HEK293T (cell line): ENCODE data around the gene ABCA4.
"Not testable (repeated sequence)": the region's sequence is repeated elsewhere in the genome, so short reads cannot be mapped to it uniquely, and the experiment has no call there.

Source experiments
- CTCF ChIA-PET: fragments of 350-600 bp; formaldehyde crosslinking; extraction: SDS; loops from one replicate; lab custom pipeline; 2021; ENCODE audit warnings: antibody characterized with exemption, inconsistent platforms; lab: Yijun Ruan, JAX
- POLR2A ChIA-PET: fragments of 350-600 bp; formaldehyde crosslinking; extraction: SDS; loops from one replicate; lab custom pipeline; 2020; ENCODE audit warnings: antibody characterized with exemption, inconsistent platforms; lab: Yijun Ruan, JAX
- DNase-seq: peaks from one replicate; pipeline ENCODE4 v3.0.0; 2012; ENCODE audit warnings: mixed read lengths; ENCODE audit errors: extremely low spot score
- ARNT ChIP-seq: fragments of 450-650 bp; IDR thresholded peaks from 2 replicates; pipeline ENCODE4 v1.6.1; 2017; ENCODE audit warnings: mild to moderate bottlenecking
- BHLHE40 ChIP-seq: fragments of 450-650 bp; IDR thresholded peaks from 2 replicates; pipeline ENCODE4 v1.6.1; 2016; ENCODE audit warnings: mild to moderate bottlenecking, moderate library complexity, borderline replicate concordance
- CTBP1 ChIP-seq: fragments of 450-650 bp; IDR thresholded peaks from 2 replicates; pipeline ENCODE4 v1.6.1; 2016; ENCODE audit warnings: borderline replicate concordance
- ELF4 ChIP-seq: fragments of 450-650 bp; IDR thresholded peaks from 2 replicates; pipeline ENCODE4 v1.6.1; 2017; ENCODE audit warnings: antibody characterized with exemption
- FOXA1 ChIP-seq: fragments of 450-650 bp; IDR thresholded peaks from 2 replicates; pipeline ENCODE4 v1.6.1; 2016; ENCODE audit warnings: mild to moderate bottlenecking
- FOXK2 ChIP-seq: fragments of 450-650 bp; IDR thresholded peaks from 2 replicates; pipeline ENCODE4 v1.6.1; 2016; ENCODE audit warnings: mild to moderate bottlenecking
- FOXM1 ChIP-seq: fragments of 450-650 bp; IDR thresholded peaks from 2 replicates; pipeline ENCODE4 v1.6.1; 2017; ENCODE audit warnings: mild to moderate bottlenecking, borderline replicate concordance
- HDGF ChIP-seq: fragments of 450-650 bp; IDR thresholded peaks from 2 replicates; pipeline ENCODE4 v1.6.1; 2017; ENCODE audit warnings: antibody characterized with exemption, borderline replicate concordance
- L3MBTL2 ChIP-seq: fragments of 450-650 bp; conservative IDR thresholded peaks from 2 replicates; pipeline ENCODE4 v1.6.1; 2016; ENCODE audit warnings: mild to moderate bottlenecking
- LEF1 ChIP-seq: fragments of 450-650 bp; IDR thresholded peaks from 2 replicates; pipeline ENCODE4 v1.6.1; 2017; ENCODE audit warnings: mild to moderate bottlenecking, borderline replicate concordance
- NFRKB ChIP-seq: fragments of 450-650 bp; IDR thresholded peaks from 2 replicates; pipeline ENCODE4 v1.6.1; 2016; ENCODE audit warnings: mild to moderate bottlenecking, moderate library complexity
- PKNOX1 ChIP-seq: fragments of 450-650 bp; IDR thresholded peaks from 2 replicates; pipeline ENCODE4 v1.6.1; 2016
- SP1 ChIP-seq: fragments of 450-650 bp; IDR thresholded peaks from 2 replicates; pipeline ENCODE4 v1.6.1; 2017
- SUZ12 ChIP-seq: fragments of 450-650 bp; IDR thresholded peaks from 2 replicates; pipeline ENCODE4 v1.6.1; 2016; ENCODE audit warnings: mild to moderate bottlenecking
- TARDBP ChIP-seq: fragments of 450-650 bp; IDR thresholded peaks from 2 replicates; pipeline ENCODE4 v1.6.1; 2016
- ZNF384 ChIP-seq: fragments of 450-650 bp; IDR thresholded peaks from 2 replicates; pipeline ENCODE4 v1.6.1; 2016

Gene ABCA4

GRCh38 chr1:94153133-94153532, 32.2 kb upstream of the ABCA4 start:
- ChIA-PET POLR2A (no interaction called here), CTCF (no interaction called here)
- TF ChIP-seq L3MBTL2, result no peak
- TF ChIP-seq CTBP1, result no peak
- TF ChIP-seq FOXA1, result no peak
- no peak for TF ChIP-seq SP1
- no peak for TF ChIP-seq ELF4
- no peak for TF ChIP-seq BHLHE40
- TF ChIP-seq ZNF384, result no peak
- TF ChIP-seq LEF1, result no peak
- no peak for TF ChIP-seq HDGF
- no peak for TF ChIP-seq TARDBP
- no peak for TF ChIP-seq PKNOX1
- TF ChIP-seq FOXK2, result no peak
- TF ChIP-seq NFRKB, result no peak
- no peak for TF ChIP-seq ARNT
- TF ChIP-seq SUZ12, result no peak
- TF ChIP-seq FOXM1, result no peak
- no peak for DNase-seq

GRCh38 chr1:94149166-94149565, 28.2 kb upstream of the ABCA4 start:
- CTCF ChIA-PET, result interaction anchor here (0.5 to 0.7 kb wide), 2 partner anchors 86 to 285 kb away, joined by 3 read pairs; no protein-coding TSS in a partner anchor
- DNase-seq, POLR2A ChIA-PET: not testable (repeated sequence)

- ChIA-PET POLR2A (no interaction called here), CTCF (no interaction called here)
- TF ChIP-seq TARDBP, result no peak
- no peak for TF ChIP-seq ZNF384
- TF ChIP-seq PKNOX1, result no peak
- TF ChIP-seq HDGF, result no peak
- TF ChIP-seq CTBP1, result no peak
- no peak for TF ChIP-seq FOXK2
- no peak for TF ChIP-seq LEF1
- no peak for TF ChIP-seq ARNT
- DNase-seq, result no peak
These were observed 25.3 kb upstream of the ABCA4 start for GRCh38 chr1:94146273-94146672.

- POLR2A ChIA-PET, result no interaction called here
- TF ChIP-seq SUZ12, result no peak
- TF ChIP-seq CTBP1, result no peak
- no peak for TF ChIP-seq ELF4
- no peak for TF ChIP-seq BHLHE40
- no peak for TF ChIP-seq ARNT
- no peak for TF ChIP-seq LEF1
- no peak for TF ChIP-seq FOXA1
- TF ChIP-seq FOXK2, result no peak
- TF ChIP-seq TARDBP, result no peak
- TF ChIP-seq PKNOX1, result no peak
- TF ChIP-seq ZNF384, result no peak
- no peak for DNase-seq
- CTCF ChIA-PET, result no interaction called here
These were observed 23.9 kb upstream of the ABCA4 start for GRCh38 chr1:94144836-94145235.

GRCh38 chr1:94143809-94144176, 22.8 kb upstream of the ABCA4 start:
- ChIA-PET CTCF (no interaction called here), POLR2A (no interaction called here)
- TF ChIP-seq FOXA1 (no peak), L3MBTL2 (no peak), LEF1 (no peak), CTBP1 (no peak), TARDBP (no peak), SUZ12 (no peak), FOXM1 (no peak), ARNT (no peak), HDGF (no peak), FOXK2 (no peak), PKNOX1 (no peak)
- DNase-seq, result no peak

- DNase-seq, result no peak
- TF ChIP-seq BHLHE40 (no peak), HDGF (no peak), ELF4 (no peak), TARDBP (no peak), CTBP1 (no peak), ZNF384 (no peak), FOXM1 (no peak), SUZ12 (no peak), FOXA1 (no peak), FOXK2 (no peak), L3MBTL2 (no peak), SP1 (no peak), NFRKB (no peak), ARNT (no peak), PKNOX1 (no peak), LEF1 (no peak)
- POLR2A ChIA-PET, result no interaction called here
- CTCF ChIA-PET, result no interaction called here
These were observed 22.3 kb upstream of the ABCA4 start for GRCh38 chr1:94143173-94143808.
